Endothelial cell of umbilical vein (primary cell): ENCODE measurements around the gene CACNB4.

Source experiments
- POLR2A ChIP-seq: IDR thresholded peaks from 2 replicates; pipeline ENCODE4 v1.6.1; 2012; ENCODE audit warnings: low read depth, mild to moderate bottlenecking, control low read depth, low read length
- TF ChIP-seq, protein P1 (sequence below), 2 donors: IDR thresholded peaks; 1 replicate in 1 of 2; 2 replicates in 1 of 2; pipeline ENCODE4 v1.5.1; 2011; ENCODE audit warnings: low read length in 2 of 2, mild to moderate bottlenecking in 2 of 2, moderate library complexity in 2 of 2, control low read depth in 1 of 2, inconsistent platforms in 1 of 2, low read depth in 1 of 2; ENCODE audit not compliant: insufficient read depth in 1 of 2; ENCODE audit errors: extremely low read depth in 1 of 2

DNA sequence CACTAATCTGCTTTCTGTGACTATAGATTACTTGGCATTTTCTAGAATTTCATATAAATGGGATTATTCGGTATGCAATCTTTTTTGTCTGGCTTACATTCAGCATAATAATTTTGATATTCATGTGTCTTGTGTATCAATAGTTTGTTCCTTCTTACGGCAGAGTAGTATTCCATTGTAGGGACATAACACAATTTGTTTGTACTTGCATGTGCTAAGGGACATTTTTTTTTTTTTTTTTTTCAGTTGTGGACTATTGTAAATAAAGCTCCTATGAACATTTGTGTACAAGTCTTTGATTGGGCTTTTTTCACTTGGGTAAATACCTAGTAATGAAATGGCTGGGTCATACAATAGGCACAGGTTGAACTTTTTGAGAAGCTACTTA, 315.7 kb downstream of the CACNB4 start:
- no peak for TF ChIP-seq POLR2A
- TF ChIP-seq, protein P1, sequence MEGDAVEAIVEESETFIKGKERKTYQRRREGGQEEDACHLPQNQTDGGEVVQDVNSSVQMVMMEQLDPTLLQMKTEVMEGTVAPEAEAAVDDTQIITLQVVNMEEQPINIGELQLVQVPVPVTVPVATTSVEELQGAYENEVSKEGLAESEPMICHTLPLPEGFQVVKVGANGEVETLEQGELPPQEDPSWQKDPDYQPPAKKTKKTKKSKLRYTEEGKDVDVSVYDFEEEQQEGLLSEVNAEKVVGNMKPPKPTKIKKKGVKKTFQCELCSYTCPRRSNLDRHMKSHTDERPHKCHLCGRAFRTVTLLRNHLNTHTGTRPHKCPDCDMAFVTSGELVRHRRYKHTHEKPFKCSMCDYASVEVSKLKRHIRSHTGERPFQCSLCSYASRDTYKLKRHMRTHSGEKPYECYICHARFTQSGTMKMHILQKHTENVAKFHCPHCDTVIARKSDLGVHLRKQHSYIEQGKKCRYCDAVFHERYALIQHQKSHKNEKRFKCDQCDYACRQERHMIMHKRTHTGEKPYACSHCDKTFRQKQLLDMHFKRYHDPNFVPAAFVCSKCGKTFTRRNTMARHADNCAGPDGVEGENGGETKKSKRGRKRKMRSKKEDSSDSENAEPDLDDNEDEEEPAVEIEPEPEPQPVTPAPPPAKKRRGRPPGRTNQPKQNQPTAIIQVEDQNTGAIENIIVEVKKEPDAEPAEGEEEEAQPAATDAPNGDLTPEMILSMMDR (IDR thresholded peaks at IDR 0.05; ENCODE audit: extremely low read depth in 1 of 2, insufficient read depth in 1 of 2, low read depth in 1 of 2, low read length in 2 of 2) = no peak
